ENCODE data around the gene TPP1.

DNA sequence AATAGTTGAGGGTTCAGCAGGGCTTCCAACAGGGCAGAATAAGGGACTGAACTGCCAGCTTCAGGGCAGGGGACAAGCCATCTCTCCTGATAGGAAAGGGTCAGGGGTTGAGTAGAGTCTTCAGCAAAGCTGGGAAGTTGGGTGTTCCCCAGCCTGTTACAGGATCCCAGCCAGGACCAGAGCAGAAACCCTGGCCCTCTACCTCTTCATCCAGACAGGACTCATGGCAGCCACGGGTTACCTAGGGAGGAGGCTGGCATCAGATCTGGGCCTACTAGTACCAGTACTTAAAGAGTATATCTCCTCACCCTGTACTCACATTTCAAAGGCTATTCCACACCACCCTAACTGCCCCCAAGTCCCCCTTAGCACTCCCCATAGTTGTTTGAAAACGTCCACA, 4.8 kb downstream of the TPP1 start:
- TF ChIP-seq, protein P1, sequence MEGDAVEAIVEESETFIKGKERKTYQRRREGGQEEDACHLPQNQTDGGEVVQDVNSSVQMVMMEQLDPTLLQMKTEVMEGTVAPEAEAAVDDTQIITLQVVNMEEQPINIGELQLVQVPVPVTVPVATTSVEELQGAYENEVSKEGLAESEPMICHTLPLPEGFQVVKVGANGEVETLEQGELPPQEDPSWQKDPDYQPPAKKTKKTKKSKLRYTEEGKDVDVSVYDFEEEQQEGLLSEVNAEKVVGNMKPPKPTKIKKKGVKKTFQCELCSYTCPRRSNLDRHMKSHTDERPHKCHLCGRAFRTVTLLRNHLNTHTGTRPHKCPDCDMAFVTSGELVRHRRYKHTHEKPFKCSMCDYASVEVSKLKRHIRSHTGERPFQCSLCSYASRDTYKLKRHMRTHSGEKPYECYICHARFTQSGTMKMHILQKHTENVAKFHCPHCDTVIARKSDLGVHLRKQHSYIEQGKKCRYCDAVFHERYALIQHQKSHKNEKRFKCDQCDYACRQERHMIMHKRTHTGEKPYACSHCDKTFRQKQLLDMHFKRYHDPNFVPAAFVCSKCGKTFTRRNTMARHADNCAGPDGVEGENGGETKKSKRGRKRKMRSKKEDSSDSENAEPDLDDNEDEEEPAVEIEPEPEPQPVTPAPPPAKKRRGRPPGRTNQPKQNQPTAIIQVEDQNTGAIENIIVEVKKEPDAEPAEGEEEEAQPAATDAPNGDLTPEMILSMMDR (conservative IDR thresholded peaks at IDR 0.05; ENCODE audit: low read length) = no peak
- no peak for TF ChIP-seq EZH2phosphoT487 (IDR thresholded peaks at IDR 0.05; ENCODE audit: borderline replicate concordance)

All from Loucy (cell line).